Mucosa of gallbladder (tissue), 1 donor: Measurements from ENCODE around the gene CKMT2. TPM values are rescaled to one million over a fixed set of nuclear protein-coding genes. Genes with fewer than 3 reads are reported as not detected.
A peak's percentile ranks its signal among the peaks of the same experiment; 100 is the strongest.

Experiments
- DNase-seq: peaks from one replicate; pipeline ENCODE4 v3.0.0-alpha.2; 2020; ENCODE audit warnings: low spot score
- total RNA-seq: library from RNA; stranded (reverse); gene quantifications from one replicate; pipeline ENCODE4 v1.2.1, GENCODE V29; 2021
- donor health status: DM: no; HTN: no; CAD: no.

Gene CKMT2
- total RNA-seq: 61.7 TPM

GRCh38 chr5:81233080-81233634, at the start of gene CKMT2:
Gene CKMT2, plus strand, starts transcription at chr5:81233322. Its CDS starts 17,811 bp downstream, at chr5:81251133.
- peak; percentile 79 for DNase-seq

- no peak for DNase-seq
Measured at GRCh38 chr5:81183811-81184748, 49.0 kb upstream of the CKMT2 start.

- no peak for DNase-seq
Measured at GRCh38 chr5:81184749-81185110, 48.4 kb upstream of the CKMT2 start.

GRCh38 chr5:81187885-81188284, 45.2 kb upstream of the CKMT2 start:
- DNase-seq: peak; percentile 32

- no peak for DNase-seq
Measured at GRCh38 chr5:81188962-81189361, 44.2 kb upstream of the CKMT2 start.

- no peak for DNase-seq
Measured at GRCh38 chr5:81189875-81190498, 43.1 kb upstream of the CKMT2 start.

- DNase-seq: no peak
Measured at GRCh38 chr5:81191726-81192372, 41.3 kb upstream of the CKMT2 start.

GRCh38 chr5:81192373-81192750, 40.8 kb upstream of the CKMT2 start:
- DNase-seq: no peak

GRCh38 chr5:81194633-81195334, 38.3 kb upstream of the CKMT2 start:
- DNase-seq: peak; percentile 82

- DNase-seq: no peak
Measured at GRCh38 chr5:81195335-81195929, 37.7 kb upstream of the CKMT2 start.

GRCh38 chr5:81202655-81203054, 30.5 kb upstream of the CKMT2 start:
- DNase-seq: no peak

- DNase-seq: no peak
Measured at GRCh38 chr5:81203729-81204128, 29.4 kb upstream of the CKMT2 start.

GRCh38 chr5:81204205-81204604, 28.9 kb upstream of the CKMT2 start:
- no peak for DNase-seq

- DNase-seq: no peak
Measured at GRCh38 chr5:81205058-81205457, 28.1 kb upstream of the CKMT2 start.

GRCh38 chr5:81207009-81207408, 26.1 kb upstream of the CKMT2 start:
- DNase-seq: no peak

- DNase-seq: no peak
Measured at GRCh38 chr5:81208904-81209303, 24.2 kb upstream of the CKMT2 start.

- DNase-seq: no peak
Measured at GRCh38 chr5:81209386-81209785, 23.7 kb upstream of the CKMT2 start.

GRCh38 chr5:81209869-81210493, 23.1 kb upstream of the CKMT2 start:
- no peak for DNase-seq

GRCh38 chr5:81212211-81212751, 20.8 kb upstream of the CKMT2 start:
- DNase-seq: peak; percentile 86

- peak; percentile 79 for DNase-seq
Measured at GRCh38 chr5:81213070-81213469, 20.1 kb upstream of the CKMT2 start.

GRCh38 chr5:81214848-81215247, 18.3 kb upstream of the CKMT2 start:
- no peak for DNase-seq
